Testis (tissue), 2 donors: ENCODE results near the gene SALL3.

Source experiments
- CTCF ChIP-seq, 3 experiments: fragments of 450-650 bp in 2 of 3; fragments of 200-600 bp in 1 of 3; sonication (generic) in 1 of 3; IDR thresholded peaks; one replicate each; pipeline ENCODE4 v1.5.1; 2016 to 2019; ENCODE audit warnings: antibody characterized with exemption in 3 of 3, mild to moderate bottlenecking in 2 of 3, moderate library complexity in 1 of 3
- POLR2A ChIP-seq: fragments of 450-650 bp; IDR thresholded peaks from one replicate; pipeline ENCODE4 v1.6.1; 2017; ENCODE audit warnings: antibody characterized with exemption, mild to moderate bottlenecking, moderate library complexity

- TF ChIP-seq POLR2A (no peak), CTCF (IDR thresholded peaks at IDR 0.05) (no peak)
These were observed 707 bp downstream of the SALL3 start for GRCh38 chr18:78980279-78980771.
